Stimulated activated naive CD4-positive, alpha-beta T cell treated with Interleukin-2 at 50 U/mL for 16 hours (primary cell): ENCODE measurements around the gene ATP6V1E1.

Source experiments
- DNase-seq: peaks from one replicate; lab custom pipeline; 2025; lab: John Stamatoyannopoulos, UW

The ATP6V1E1 gene

GRCh38 chr22:17633998-17634323 is 5.4 kb upstream of the ATP6V1E1 start:
- DNase-seq, result no peak

GRCh38 chr22:17633217-17633997 is 4.9 kb upstream of the ATP6V1E1 start:
- DNase-seq, result no peak

GRCh38 chr22:17631076-17631565 is 2.6 kb upstream of the ATP6V1E1 start:
- no peak for DNase-seq

- DNase-seq, result no peak
Observed at GRCh38 chr22:17629641-17630040, 1.1 kb upstream of the ATP6V1E1 start.

GRCh38 chr22:17629173-17629489 is 582 bp upstream of the ATP6V1E1 start:
- no peak for DNase-seq

GRCh38 chr22:17627961-17628405 is 566 bp downstream of the ATP6V1E1 start:
- DNase-seq, result no peak

- DNase-seq, result no peak
Observed at GRCh38 chr22:17613280-17613679, 15.3 kb downstream of the ATP6V1E1 start.

GRCh38 chr22:17612057-17612456 is 16.5 kb downstream of the ATP6V1E1 start:
- DNase-seq, result no peak

GRCh38 chr22:17607891-17608521 is 20.5 kb downstream of the ATP6V1E1 start:
- DNase-seq, result no peak

- no peak for DNase-seq
Observed at GRCh38 chr22:17606496-17606895, 22.1 kb downstream of the ATP6V1E1 start.

- no peak for DNase-seq
Observed at GRCh38 chr22:17603668-17604067, 24.9 kb downstream of the ATP6V1E1 start.

- no peak for DNase-seq
Observed at GRCh38 chr22:17601031-17601430, 27.5 kb downstream of the ATP6V1E1 start.

GRCh38 chr22:17598318-17598717 is 30.2 kb downstream of the ATP6V1E1 start:
- DNase-seq, result no peak

- DNase-seq, result no peak
Observed at GRCh38 chr22:17597217-17597616, 31.3 kb downstream of the ATP6V1E1 start.

GRCh38 chr22:17596226-17596625 is 32.3 kb downstream of the ATP6V1E1 start:
- DNase-seq, result no peak

- DNase-seq, result no peak
Observed at GRCh38 chr22:17592201-17592600, 36.3 kb downstream of the ATP6V1E1 start.

GRCh38 chr22:17590586-17590985 is 38.0 kb downstream of the ATP6V1E1 start:
- no peak for DNase-seq

- no peak for DNase-seq
Observed at GRCh38 chr22:17589810-17590375, 38.7 kb downstream of the ATP6V1E1 start.

GRCh38 chr22:17588606-17589005 is 39.9 kb downstream of the ATP6V1E1 start:
- DNase-seq, result no peak

GRCh38 chr22:17587629-17588028 is 40.9 kb downstream of the ATP6V1E1 start:
- no peak for DNase-seq

GRCh38 chr22:17586831-17587440 is 41.6 kb downstream of the ATP6V1E1 start:
- DNase-seq, result no peak

GRCh38 chr22:17583151-17583550 is 45.4 kb downstream of the ATP6V1E1 start:
- no peak for DNase-seq

GRCh38 chr22:17581631-17582030 is 46.9 kb downstream of the ATP6V1E1 start:
- DNase-seq, result no peak
